NCI-H2227 treated with DMSO at 0.1 percent for 48 hours (cell line): ENCODE data around the gene CAND2.

ENCODE experiments used
- DNase-seq: peaks from one replicate; lab custom pipeline; 2025; lab: John Stamatoyannopoulos, UW

The CAND2 gene

GRCh38 chr3:12796171-12797123 is at the start of gene CAND2:
CAND2 (plus strand) TSS chr3:12796680; CDS start chr3:12796721, 41 bp downstream.
- peak; percentile 39 for DNase-seq

- DNase-seq: no peak
These were observed 48.0 kb upstream of the CAND2 start for GRCh38 chr3:12748477-12748876.

- no peak for DNase-seq
These were observed 46.3 kb upstream of the CAND2 start for GRCh38 chr3:12750223-12750622.

- DNase-seq: no peak
These were observed 45.8 kb upstream of the CAND2 start for GRCh38 chr3:12750658-12751071.

GRCh38 chr3:12751571-12751970 is 44.9 kb upstream of the CAND2 start:
- no peak for DNase-seq

- no peak for DNase-seq
These were observed 44.4 kb upstream of the CAND2 start for GRCh38 chr3:12752102-12752501.

GRCh38 chr3:12752809-12753208 is 43.7 kb upstream of the CAND2 start:
- no peak for DNase-seq

GRCh38 chr3:12753275-12754028 is 43.0 kb upstream of the CAND2 start:
- DNase-seq: no peak

- DNase-seq: no peak
These were observed 42.2 kb upstream of the CAND2 start for GRCh38 chr3:12754313-12754712.

- DNase-seq: no peak
These were observed 40.7 kb upstream of the CAND2 start for GRCh38 chr3:12755754-12756153.

GRCh38 chr3:12756175-12756574 is 40.3 kb upstream of the CAND2 start:
- no peak for DNase-seq

GRCh38 chr3:12756635-12757034 is 39.8 kb upstream of the CAND2 start:
- no peak for DNase-seq

GRCh38 chr3:12758025-12758781 is 38.3 kb upstream of the CAND2 start:
- DNase-seq: no peak

- no peak for DNase-seq
These were observed 37.3 kb upstream of the CAND2 start, which contains the start of gene TMEM40 for GRCh38 chr3:12759097-12759679. TMEM40 (minus strand) TSS chr3:12759259; CDS start chr3:12749832, 9,427 bp downstream.

- no peak for DNase-seq
These were observed 36.6 kb upstream of the CAND2 start for GRCh38 chr3:12759693-12760565.

GRCh38 chr3:12764171-12764776 is 32.2 kb upstream of the CAND2 start:
- DNase-seq: no peak

- no peak for DNase-seq
These were observed 29.9 kb upstream of the CAND2 start for GRCh38 chr3:12766541-12766940.

GRCh38 chr3:12768579-12769527 is 27.6 kb upstream of the CAND2 start:
- no peak for DNase-seq

GRCh38 chr3:12769761-12770160 is 26.7 kb upstream of the CAND2 start:
- DNase-seq: no peak
